DMS53 treated with DMSO at 0.1 percent for 48 hours (cell line): ENCODE measurements around the gene SEMA3A.

Experiments
- DNase-seq: peaks from one replicate; lab custom pipeline; 2025; ENCODE audit not compliant: unreplicated experiment; lab: John Stamatoyannopoulos, UW

SEMA3A gene

GRCh38 chr7:84199216-84199615, 4.6 kb upstream of the SEMA3A start:
- DNase-seq = no peak

- peak; percentile 76 for DNase-seq
These were observed 1.5 kb upstream of the SEMA3A start for GRCh38 chr7:84196084-84196503.

- DNase-seq = peak; percentile 61
These were observed 889 bp upstream of the SEMA3A start for GRCh38 chr7:84195295-84196060.

- no peak for DNase-seq
These were observed 842 bp downstream of the SEMA3A start for GRCh38 chr7:84193747-84194146.

- no peak for DNase-seq
These were observed 2.7 kb downstream of the SEMA3A start for GRCh38 chr7:84191842-84192241.

- no peak for DNase-seq
These were observed 3.3 kb downstream of the SEMA3A start for GRCh38 chr7:84191261-84191660.

- DNase-seq = no peak
These were observed 4.4 kb downstream of the SEMA3A start for GRCh38 chr7:84190016-84190705.

GRCh38 chr7:84188786-84189405, 5.7 kb downstream of the SEMA3A start:
- peak; percentile 41 for DNase-seq

GRCh38 chr7:84187813-84188510, 6.6 kb downstream of the SEMA3A start:
- DNase-seq = no peak

- DNase-seq = no peak
These were observed 7.3 kb downstream of the SEMA3A start for GRCh38 chr7:84187087-84187805.

GRCh38 chr7:84183741-84184140, 10.8 kb downstream of the SEMA3A start:
- no peak for DNase-seq

- no peak for DNase-seq
These were observed 12.3 kb downstream of the SEMA3A start for GRCh38 chr7:84182301-84182700.

GRCh38 chr7:84181628-84182027, 13.0 kb downstream of the SEMA3A start:
- no peak for DNase-seq

- peak; percentile 99 for DNase-seq
These were observed 16.7 kb downstream of the SEMA3A start for GRCh38 chr7:84177758-84178412.

- DNase-seq = no peak
These were observed 17.9 kb downstream of the SEMA3A start for GRCh38 chr7:84176716-84177115.

- no peak for DNase-seq
These were observed 19.1 kb downstream of the SEMA3A start for GRCh38 chr7:84175461-84175860.

GRCh38 chr7:84170646-84171045, 23.9 kb downstream of the SEMA3A start:
- no peak for DNase-seq

- no peak for DNase-seq
These were observed 32.0 kb downstream of the SEMA3A start for GRCh38 chr7:84162584-84162983.

GRCh38 chr7:84162125-84162524, 32.5 kb downstream of the SEMA3A start:
- DNase-seq = no peak

GRCh38 chr7:84161398-84161797, 33.2 kb downstream of the SEMA3A start:
- no peak for DNase-seq
